NB4 (cell line): ENCODE results near the gene DNAJC6.

Source experiments
- DNase-seq: peaks from one replicate; pipeline ENCODE4 v3.0.0; 2010; ENCODE audit warnings: low read depth
- H3K4me3 ChIP-seq: one replicate; pipeline ENCODE4 v1.5.1; 2011; ENCODE audit warnings: mild to moderate bottlenecking, low read depth, low read length, moderate library complexity
- MYC ChIP-seq: IDR thresholded peaks from 2 replicates; pipeline ENCODE4 v1.6.1; 2011; ENCODE audit warnings: low read depth, low read length
- POLR2A ChIP-seq: IDR thresholded peaks from 2 replicates; pipeline ENCODE4 v1.6.1; 2011; ENCODE audit warnings: mild to moderate bottlenecking; ENCODE audit not compliant: insufficient read length; ENCODE audit errors: extremely low read depth
- TF ChIP-seq, protein P1 (sequence below): IDR thresholded peaks from one replicate; pipeline ENCODE4 v1.5.1; 2012; ENCODE audit warnings: low read depth, low read length
- TF ChIP-seq, protein P2 (sequence below): IDR thresholded peaks from 2 replicates; pipeline ENCODE4 v1.6.1; 2011; ENCODE audit warnings: low read depth, low read length

The DNAJC6 gene

DNA sequence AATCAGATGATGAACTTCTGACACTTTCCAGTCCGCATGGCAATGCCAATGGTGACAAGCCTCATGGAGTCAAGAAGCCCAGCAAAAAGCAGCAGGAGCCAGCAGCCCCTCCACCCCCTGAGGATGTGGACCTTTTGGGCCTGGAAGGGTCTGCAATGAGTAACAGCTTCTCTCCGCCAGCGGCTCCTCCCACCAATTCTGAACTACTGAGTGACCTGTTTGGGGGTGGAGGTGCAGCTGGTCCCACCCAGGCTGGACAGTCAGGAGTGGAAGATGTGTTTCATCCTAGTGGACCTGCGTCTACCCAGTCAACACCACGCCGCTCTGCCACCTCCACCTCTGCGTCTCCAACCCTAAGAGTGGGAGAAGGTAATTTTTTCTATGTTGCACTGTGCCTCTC is 83.2 kb downstream of the DNAJC6 start:
- no peak for TF ChIP-seq MYC
- TF ChIP-seq, protein P1, sequence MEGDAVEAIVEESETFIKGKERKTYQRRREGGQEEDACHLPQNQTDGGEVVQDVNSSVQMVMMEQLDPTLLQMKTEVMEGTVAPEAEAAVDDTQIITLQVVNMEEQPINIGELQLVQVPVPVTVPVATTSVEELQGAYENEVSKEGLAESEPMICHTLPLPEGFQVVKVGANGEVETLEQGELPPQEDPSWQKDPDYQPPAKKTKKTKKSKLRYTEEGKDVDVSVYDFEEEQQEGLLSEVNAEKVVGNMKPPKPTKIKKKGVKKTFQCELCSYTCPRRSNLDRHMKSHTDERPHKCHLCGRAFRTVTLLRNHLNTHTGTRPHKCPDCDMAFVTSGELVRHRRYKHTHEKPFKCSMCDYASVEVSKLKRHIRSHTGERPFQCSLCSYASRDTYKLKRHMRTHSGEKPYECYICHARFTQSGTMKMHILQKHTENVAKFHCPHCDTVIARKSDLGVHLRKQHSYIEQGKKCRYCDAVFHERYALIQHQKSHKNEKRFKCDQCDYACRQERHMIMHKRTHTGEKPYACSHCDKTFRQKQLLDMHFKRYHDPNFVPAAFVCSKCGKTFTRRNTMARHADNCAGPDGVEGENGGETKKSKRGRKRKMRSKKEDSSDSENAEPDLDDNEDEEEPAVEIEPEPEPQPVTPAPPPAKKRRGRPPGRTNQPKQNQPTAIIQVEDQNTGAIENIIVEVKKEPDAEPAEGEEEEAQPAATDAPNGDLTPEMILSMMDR = no peak
- TF ChIP-seq, protein P2, sequence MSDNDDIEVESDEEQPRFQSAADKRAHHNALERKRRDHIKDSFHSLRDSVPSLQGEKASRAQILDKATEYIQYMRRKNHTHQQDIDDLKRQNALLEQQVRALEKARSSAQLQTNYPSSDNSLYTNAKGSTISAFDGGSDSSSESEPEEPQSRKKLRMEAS = no peak
- no peak for TF ChIP-seq POLR2A
- H3K4me3 ChIP-seq = no peak overlapping the region
- no peak for DNase-seq

DNA sequence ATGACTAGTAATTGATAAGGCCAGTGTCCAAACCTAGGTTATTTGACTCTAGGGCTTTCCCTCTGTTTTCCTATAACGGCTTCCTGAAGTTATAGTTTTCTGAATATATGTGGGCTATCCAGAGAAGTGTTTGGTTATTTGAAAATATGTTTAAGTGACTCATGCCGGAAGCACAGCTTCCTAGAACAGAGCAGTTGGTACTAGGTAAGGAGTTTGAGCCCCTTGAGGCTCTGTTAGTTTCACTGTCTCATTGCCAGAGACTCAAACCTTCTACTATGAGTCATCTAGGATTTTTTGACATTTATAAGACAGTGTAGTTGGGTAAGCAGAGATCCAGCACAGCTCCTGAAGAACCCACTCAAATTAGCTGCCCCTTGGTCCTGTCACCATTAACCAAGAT is 84.0 kb downstream of the DNAJC6 start:
- peak; percentile 60 for DNase-seq
- TF ChIP-seq POLR2A (no peak), MYC (no peak)
- TF ChIP-seq, protein P1 = no peak
- TF ChIP-seq, protein P2 = no peak
- H3K4me3 ChIP-seq = no peak overlapping the region

DNA sequence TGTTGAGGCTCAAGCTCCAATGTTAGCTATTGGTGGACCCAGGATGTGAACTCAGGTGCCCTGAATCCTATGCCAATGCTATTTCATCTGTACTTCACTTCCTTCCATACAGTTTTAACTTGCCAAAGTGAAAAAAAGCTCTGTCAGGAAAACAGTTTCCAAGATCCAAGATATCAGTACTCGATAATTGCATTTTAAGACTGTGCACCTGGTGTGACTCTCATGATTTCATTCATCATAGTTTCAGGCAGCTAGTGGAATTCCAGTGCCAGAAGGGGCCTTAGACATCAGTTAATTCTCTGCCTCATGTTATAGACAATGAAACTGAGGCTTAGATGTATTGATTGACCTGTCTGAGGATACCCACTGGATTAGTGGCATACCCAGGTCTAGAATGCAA is 84.6 kb downstream of the DNAJC6 start:
- no peak for DNase-seq
- no peak overlapping the region for H3K4me3 ChIP-seq
- TF ChIP-seq, protein P2 = no peak
- TF ChIP-seq, protein P1 = no peak
- TF ChIP-seq POLR2A (no peak), MYC (no peak)

DNA sequence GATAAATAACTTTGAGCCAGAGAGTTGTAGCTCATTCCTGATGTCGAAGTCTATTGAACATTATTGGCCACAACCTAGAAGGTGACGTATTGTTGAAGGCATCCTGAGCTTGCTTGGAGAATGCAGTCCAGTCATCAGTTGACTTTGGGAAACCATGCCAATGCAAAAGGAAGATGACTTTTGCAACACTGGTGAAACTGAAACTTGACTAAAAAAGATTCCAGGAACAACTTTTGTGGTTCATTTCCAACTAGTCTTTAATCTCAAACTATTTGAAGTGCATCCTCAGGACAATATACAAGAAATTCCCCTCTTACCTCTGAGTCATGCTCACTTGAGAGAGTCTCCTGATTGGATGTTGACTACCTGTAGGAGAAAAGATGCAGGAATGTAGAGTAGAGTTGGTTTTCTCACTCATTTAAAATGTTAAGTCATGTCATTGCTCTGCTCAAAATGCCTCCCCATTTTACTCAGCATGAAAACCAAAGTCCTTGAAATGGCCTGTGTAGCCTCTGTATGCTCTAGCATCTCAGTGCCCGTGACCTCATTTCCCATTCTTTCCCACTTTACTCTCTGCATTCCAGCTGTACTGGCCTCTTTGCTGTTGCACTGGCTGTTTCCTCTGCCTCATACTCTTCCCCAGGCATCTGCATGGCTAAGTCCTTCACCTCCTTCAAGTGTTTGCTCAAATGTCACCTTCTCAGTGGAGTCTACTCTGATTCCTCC is 86.7 kb downstream of the DNAJC6 start:
- no peak overlapping the region for H3K4me3 ChIP-seq
- TF ChIP-seq, protein P1 = no peak
- TF ChIP-seq, protein P2 = no peak
- TF ChIP-seq POLR2A = no peak
- no peak for TF ChIP-seq MYC
- no peak for DNase-seq

DNA sequence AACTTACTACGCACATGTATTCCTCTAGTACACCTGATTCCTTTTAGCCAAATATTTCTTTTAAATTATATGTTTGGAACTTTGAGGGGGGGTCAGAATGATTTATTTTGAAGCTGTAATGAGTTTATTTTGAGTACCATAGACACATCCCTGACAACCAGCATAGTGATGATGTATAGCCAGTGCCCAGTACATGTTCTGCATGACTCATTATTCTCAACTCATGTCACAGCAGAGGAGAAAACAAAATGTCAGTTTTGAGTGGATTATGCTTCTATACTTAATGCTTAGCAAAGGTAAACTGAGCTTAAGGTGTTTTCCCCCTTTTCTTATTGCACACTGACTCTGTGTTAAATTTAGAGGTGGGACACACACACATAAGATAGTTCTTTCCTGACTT is 88.7 kb downstream of the DNAJC6 start:
- DNase-seq = no peak
- no peak for TF ChIP-seq MYC
- TF ChIP-seq POLR2A = no peak
- TF ChIP-seq, protein P1 = no peak
- TF ChIP-seq, protein P2 = no peak
- no peak overlapping the region for H3K4me3 ChIP-seq
